GM10248 (cell line): ENCODE measurements around the gene CNPY3.

Source experiments
- CTCF ChIA-PET: fragments of 300-600 bp; sonication (Branson Sonifier 250); formaldehyde crosslinking; extraction: SDS; loops from one replicate; lab custom pipeline; 2021; ENCODE audit warnings: antibody characterized with exemption; lab: Yijun Ruan, JAX
- POLR2A ChIA-PET: fragments of 350-650 bp; sonication (Branson Sonifier 250); formaldehyde crosslinking; extraction: SDS; loops from one replicate; lab custom pipeline; 2020; ENCODE audit warnings: antibody characterized with exemption; lab: Yijun Ruan, JAX
- DNase-seq: peaks from one replicate; pipeline ENCODE4 v3.0.0; 2012; ENCODE audit errors: extremely low spot score
- CTCF ChIP-seq: IDR thresholded peaks from 2 replicates; pipeline ENCODE4 v1.5.1; 2012; ENCODE audit warnings: mild to moderate bottlenecking, low read depth; ENCODE audit errors: extremely low read depth, missing control alignments, control extremely low read depth

Gene CNPY3

GRCh38 chr6:42984924-42985475 lies 55.7 kb downstream of the CNPY3 start:
- no peak for TF ChIP-seq CTCF
- no peak for DNase-seq
- POLR2A ChIA-PET = interaction anchor here (1.5 kb wide), 1 partner anchor 55 kb away, joined by 11 read pairs; the partner anchor contains the start of gene CNPY3
- CTCF ChIA-PET = interaction anchor here (0.8 to 1.8 kb wide), 4 partner anchors 9 to 29 kb away, joined by 3 to 6 read pairs (median 5); partner anchors contain the start of gene KLHDC3

GRCh38 chr6:42987533-42988451 lies 58.5 kb downstream of the CNPY3 start:
- CTCF ChIA-PET = interaction anchor here (1.1 to 2.9 kb wide), 5 partner anchors 9 to 156 kb away, joined by 3 to 6 read pairs (median 4); partner anchors contain the start of gene PEX6
- TF ChIP-seq CTCF = no peak
- no peak for DNase-seq
- POLR2A ChIA-PET = no interaction called here

GRCh38 chr6:42988486-42989020 lies 59.3 kb downstream of the CNPY3 start:
- CTCF ChIA-PET = interaction anchor here (1.1 to 2.9 kb wide), 5 partner anchors 9 to 155 kb away, joined by 3 to 6 read pairs (median 4); partner anchors contain the start of gene PEX6
- POLR2A ChIA-PET = no interaction called here
- no peak for TF ChIP-seq CTCF
- DNase-seq = no peak
